Activated CD8-positive, alpha-beta memory T cell treated with anti-CD3 and anti-CD28 coated beads, Interleukin-2, amount 50 U/mL, for 24 hours (primary cell): ENCODE measurements around the gene GCA.

ENCODE experiments used
- DNase-seq: peaks from one replicate; pipeline ENCODE4 v3.0.0-alpha.2; 2020; ENCODE audit errors: extremely low read depth

GCA gene

DNA sequence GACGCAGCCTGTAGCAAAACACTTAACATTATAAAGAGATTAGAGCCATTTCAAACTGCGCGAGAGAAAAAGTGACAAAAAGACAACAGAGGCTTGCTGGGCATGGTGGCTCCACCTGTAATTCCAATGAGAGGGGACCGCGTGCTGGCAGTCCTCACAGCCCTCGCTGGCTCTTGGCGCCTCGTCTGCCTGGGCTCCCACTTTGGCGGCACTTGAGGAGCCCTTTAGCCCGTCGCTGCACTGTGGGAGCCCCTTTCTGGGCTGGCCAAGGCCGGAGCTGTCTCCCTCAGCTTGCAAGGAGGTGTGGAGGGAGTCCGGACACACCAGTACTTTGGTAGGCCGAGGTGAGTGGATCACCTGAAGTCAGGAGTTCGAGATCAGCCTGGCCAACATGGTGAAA lies 16.1 kb upstream of the GCA start:
- no peak for DNase-seq

DNA sequence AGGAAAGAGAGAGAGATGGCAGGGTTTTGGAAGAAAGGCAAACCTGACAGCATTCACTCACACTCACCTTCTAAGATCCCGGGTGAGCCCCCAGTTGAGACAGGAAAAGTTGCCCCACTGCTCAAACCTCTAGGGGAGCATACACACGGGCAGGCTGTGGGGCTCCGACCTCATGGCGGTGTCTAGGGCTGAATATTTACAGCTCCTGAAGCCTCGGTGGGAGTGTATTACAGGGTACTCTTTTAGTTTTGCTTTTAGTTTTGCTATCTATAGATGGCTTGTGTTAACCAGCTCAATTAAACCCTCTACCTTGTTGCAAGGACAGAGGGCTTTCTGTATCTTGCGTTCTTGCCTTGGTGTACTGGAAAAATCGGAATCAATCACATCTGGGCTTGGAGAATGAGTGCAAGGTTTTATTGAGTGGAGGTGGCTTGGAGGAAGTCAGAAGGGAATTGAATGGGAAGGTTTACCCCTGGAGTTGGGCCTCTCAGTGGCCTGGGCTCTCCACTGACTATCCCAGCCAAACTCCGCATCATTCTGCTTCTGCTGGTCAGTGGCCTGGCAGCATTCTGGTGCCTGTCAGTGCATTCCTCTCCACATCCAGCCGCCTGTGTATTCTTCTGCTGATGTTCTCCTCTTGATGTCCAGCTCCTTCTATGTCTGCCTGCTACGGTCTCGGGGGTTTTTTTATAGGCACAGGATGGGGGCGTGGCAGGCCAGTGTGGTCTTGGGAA lies 15.3 kb upstream of the GCA start:
- no peak for DNase-seq

DNA sequence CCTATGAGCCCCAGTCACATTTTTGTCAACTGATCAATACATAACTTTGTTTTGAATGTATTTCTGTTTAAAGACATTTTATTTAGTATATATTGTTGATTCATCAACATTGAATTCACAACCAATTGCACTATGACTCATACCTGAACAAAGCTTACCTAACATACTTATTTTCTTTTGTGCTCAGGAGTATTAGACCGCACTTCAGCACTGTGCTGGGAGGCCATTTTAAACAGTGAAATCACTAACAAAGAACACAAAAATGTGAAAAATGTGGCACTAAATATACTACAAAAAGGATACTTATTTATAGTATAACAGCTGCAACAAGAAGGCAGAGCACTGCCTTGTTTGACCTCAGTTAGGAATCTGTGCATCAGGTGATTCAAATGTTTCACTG lies 13.1 kb upstream of the GCA start:
- no peak for DNase-seq

DNA sequence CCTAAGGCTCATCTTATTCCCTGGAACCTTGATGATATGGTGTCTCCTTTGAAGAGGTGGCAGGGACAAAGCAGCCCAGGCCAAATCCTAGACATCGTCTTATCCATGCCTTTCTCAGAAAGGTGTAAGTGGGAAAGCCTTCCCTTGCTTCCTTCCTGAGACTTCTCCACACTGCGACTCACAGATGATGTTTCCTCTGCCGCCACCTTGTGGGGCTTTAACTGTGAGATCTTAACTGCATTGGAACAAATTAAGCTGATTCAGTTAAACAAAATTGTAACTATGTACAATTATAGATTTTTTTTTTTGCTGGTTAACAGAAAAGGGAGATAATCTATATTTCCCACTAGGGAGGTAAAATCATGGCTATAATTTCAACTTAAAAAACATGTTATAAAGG lies 10.0 kb upstream of the GCA start:
- no peak for DNase-seq

DNA sequence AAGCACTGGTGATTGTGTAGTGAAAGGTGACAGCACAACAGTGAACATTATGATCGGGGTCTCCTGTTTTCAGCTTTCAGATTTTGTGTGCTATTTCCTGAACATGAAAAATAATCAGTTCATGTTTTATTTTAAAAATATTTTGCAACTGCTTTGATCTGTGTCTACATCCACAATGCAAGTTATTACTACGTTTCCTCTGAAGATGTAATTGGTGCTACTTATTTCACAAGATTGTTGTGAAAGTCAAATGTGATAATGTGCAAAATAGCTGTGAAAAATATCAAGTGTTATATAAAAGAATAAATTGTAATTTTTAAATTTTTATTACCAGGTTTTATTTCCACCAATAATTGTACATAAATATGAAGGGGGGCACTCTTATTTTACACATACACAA lies 6.1 kb upstream of the GCA start:
- no peak for DNase-seq

DNA sequence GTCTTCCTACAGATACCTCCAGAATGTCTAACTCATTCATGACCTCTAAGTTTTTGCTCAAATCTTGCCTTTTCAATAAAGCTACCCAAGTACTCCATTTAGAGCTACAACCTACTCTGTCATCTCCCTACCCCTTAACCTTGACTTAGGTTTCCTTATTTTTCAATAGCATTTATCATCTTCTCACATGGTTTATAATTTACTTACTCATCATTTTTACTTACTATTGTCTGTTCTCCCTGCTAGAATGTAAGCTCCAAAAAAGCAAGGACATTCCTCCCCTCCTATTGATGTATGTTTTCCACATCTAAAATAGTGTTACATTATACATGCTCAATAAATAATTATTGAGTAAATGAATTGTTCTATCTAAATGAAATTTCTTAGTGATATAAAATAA lies 3.1 kb upstream of the GCA start:
- DNase-seq, result no peak

DNA sequence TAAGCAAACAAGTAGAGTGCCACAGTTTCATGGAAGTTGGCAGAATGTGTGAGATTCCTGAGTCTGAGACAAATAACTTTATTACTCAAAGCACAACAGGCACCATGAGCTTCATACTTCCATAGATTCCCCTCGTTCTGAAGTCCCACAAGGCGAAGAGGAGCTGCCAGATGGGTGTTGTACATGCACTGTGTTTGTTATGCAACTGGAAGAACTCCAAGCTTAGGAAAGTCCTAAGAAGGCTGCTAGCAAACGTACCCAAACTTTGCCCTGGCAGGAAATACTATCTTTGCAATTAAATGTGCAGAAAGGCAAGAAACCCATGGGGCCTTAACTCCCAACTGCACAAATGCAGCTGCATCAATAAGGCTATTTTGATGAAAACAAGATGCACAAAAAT lies 1.6 kb upstream of the GCA start:
- no peak for DNase-seq

DNA sequence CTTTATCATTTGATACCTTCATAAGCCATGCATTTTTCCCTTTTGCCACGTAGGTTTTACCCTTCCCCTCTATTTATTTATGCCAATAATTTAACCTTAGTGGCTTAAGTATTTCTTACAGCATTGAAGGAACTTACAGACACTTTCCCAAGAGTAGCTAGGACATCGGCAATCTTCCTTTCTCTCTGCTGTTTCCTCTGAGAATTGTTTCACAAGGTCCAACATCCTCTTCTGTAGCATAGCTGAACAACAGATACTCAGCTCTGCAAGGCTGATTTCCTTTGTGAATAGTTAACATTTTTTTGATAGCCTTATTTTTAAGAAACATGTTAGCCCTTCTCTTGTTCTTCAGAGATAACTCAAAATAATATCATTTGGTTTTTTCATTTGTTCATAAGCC lies 1.1 kb upstream of the GCA start:
- DNase-seq, result no peak

DNA sequence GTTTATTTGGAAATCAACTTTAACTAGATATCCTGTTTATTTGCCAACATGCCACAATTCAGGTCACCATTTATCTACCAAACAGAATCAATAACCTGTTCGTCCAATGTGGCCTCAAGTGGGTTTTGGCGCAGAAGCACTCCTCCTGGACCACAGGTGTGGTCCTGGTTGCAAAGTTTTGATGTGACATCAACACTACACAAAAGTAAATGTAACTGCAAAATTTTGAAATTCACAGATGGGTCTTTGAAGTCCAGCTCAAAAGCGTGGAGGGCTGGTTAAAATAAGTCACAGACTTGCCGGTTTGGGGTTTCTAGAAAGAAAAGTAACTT lies 474 bp upstream of the GCA start:
- no peak for DNase-seq

DNA sequence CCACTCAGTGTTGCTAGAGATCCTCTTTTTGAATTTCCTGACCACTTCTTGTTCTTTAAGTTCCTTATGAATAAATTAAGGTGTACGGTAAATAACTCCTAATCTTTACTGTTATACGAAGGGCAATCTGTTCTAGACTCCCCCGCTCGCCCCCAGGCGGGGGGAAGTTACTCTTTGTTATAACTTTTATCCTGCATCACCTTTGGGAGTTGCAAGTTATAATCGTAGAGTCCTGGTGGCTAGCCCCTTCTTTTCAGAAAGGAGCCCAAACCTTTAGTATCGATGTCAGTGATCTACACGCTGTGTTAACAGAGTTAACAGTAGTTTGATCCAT lies 652 bp downstream of the GCA start:
- DNase-seq, result no peak

DNA sequence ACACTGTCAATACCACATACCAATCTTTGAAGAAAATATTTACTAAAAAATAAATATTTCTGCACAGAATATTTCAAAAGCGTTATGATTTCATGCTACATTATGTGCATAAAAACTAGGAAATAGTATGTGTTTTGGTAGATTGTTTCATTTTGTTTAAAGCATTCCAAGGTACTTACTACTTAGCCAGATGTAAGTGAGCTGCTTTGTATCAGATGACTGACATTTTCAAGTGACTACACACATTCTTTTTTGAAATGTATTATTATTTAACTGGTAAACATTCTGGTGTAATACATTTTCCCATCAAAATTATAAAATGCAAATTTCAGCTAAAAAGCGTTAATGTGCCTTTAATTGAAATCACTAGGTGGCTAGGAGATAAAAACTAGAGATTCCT lies 21.5 kb downstream of the GCA start:
- DNase-seq, result no peak

DNA sequence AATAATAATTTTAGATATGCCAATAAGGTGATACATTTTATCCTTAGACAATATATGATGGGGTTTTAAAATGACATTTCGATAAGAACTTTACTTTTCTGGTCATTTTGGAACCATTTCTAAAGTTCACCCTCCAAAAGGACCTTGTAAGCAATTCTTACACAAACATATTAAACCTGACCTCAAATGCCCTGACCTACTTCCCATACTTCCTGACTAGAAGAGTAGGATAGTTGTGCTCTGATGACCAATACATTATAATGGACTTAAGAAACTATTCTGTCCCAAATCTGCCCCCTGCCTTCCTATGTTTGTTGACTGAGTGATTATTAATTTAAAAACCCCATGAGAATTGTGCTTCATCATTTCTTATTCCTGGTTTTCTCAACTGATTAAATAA lies 24.6 kb downstream of the GCA start:
- DNase-seq, result no peak

DNA sequence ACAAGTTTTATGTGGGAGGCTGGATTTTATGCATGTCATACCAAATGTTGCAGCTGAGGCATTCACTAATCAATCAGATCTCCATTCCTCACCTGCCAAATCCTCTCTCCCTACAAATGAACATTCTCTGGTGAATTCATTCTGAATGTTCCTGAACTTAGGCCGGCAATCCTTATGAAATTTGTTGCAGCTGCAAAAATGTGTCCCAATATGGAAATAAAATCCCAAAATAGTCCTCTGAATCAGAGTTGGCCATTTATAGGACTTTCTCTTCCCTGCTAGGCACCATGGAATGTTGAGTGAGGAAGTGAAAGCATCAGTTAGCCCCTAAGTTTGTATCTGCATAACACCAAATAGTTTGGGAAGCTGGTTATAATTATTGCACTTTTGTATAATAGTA lies 25.6 kb downstream of the GCA start:
- no peak for DNase-seq

DNA sequence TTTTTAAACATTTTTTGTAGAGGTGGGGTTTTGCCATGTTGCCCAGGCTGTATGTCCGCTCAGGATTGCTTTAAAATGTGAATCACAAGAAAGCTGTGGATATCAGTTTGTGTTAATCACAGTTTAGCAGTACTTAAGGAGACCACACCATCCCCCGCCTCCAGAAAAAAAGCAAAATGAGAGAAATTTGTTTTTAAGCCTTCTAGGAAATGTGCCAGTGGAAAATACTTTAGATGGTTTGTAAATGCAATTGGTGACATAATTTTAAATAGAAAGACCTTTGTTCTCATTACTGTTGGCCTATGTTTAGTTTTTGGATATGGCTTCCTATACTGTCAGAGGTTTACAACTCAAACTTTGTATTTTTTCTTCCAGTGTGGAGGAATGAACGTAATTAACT lies 27.0 kb downstream of the GCA start:
- no peak for DNase-seq

DNA sequence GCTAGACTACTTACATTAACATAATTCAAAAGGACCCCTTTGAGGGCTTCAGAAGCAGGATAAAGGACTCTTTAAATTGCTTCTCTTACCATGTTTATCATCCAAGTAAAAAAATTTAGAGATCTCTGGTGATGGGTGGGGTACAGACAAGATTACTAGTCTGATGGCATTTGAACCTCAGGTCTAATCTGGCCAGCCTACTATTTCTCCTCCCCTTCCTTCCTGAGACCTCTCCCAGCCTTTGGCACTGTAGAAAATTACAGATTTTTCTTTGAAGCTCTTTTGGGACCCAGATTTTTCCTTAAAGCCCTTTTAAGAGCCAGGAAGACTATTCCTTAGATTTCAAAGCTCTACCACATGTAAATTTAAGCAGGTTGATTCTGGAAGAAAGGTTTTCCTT lies 28.9 kb downstream of the GCA start:
- DNase-seq, result no peak

DNA sequence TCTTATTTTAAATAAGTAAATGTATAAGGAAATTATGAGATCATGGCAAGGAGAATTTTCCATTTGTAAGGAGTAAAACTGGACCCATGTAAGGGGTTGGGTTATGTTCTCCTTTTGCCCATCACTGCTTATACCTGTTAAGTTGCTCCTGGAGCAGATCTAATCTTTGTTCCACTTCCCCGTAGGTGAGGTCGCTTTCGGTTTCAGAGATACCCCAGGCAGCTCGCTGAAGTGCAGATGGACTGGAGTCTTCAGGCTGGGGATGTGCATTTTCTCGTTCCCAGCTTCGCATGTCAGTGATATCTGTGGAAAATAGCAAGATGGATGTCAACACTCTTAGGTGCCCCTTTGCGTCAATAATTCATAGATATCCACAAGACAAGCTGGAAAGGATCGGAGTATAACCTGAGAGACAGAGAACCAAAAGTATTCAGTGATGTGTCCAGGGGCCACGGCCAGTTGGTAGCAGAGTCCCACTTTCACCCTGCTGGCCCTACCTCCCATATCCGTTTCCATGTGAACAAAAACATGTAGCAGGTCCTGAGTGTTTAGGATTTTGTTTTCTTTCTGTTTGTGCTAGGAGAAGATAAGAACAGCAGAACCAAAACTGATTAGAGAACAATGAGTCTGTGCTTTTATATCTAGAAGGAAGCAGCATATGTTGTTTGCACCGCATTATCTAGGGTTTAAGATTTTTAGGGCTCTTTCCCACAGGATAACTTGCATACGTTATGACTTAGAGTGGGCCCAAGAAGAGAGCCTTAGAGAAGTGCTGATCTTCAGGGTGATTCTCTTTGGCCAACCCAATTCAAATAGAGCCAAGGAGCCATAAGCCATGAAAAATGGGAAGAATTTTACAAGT lies 36.0 kb downstream of the GCA start:
- no peak for DNase-seq

DNA sequence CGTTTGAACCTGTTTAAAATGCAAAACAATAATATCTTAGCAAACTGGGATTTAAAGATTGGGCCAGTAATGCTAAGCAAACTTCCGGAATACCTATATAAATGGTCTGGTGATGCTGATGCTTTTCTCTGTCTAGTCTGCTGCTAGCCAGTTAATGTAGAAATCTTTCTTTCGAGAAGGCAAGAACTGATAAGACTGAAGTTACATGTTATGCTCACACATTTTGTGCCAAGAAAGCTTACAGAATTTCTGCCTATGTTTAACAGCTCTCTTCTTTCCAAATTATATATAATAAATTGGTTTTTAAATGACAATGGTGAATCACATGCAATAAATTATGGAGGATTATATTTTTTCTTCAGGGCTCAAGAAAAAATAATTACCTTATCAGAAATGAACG lies 37.9 kb downstream of the GCA start:
- no peak for DNase-seq

DNA sequence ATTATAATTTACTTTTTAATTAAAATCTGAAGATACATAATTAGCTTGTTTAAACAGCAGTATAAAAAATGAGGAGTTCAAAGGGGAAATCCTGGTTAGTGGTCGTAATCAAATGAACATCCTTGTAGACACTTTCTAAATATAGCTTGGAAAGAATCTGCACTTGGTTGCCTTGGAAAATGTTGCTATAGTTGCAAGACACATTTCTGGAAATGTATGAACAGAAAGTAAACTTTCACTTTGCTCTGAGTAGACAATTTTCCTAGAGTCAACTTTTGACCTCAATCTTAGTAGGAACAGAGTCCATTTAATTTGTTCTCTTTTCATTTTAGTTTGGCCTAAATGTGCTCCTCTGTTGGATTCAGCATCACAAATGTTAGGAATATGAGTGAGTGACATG lies 38.3 kb downstream of the GCA start:
- no peak for DNase-seq

DNA sequence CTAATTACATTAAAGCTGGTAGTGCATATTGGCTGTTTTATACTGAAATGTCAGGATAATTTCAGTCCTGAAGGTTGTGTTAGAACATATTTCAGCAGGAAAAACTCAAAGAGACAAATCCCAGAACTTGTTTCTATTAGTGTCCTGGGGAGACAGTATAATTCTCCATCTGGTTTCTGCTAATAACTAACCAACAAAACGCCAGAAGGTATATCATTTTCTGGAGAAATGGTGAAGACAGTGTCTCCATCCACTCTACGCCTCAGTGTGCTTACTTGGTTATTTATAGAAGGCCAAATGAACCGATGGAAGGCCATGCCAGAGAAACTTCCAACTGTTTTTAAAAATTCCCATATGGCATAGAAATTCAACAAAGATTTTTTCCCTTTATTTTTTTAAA lies 41.6 kb downstream of the GCA start:
- no peak for DNase-seq

DNA sequence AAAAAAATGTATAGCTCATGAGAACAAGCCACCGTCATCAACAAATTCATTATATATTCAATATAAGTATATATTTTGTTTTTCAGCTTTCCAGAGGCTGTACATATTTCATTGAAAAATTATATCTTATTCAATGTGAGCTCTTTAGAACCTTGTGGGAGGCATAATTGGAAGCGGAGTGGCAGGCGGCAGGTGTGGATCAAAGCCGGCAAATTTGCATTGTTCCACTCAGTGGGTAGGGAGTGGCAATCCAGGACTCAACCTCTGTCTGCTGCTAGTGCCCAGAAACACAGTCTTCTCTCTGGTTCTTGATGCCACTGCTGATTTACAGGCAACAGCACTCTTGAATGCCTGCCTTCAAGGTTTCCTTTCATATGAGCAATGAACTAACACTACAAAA lies 46.9 kb downstream of the GCA start:
- DNase-seq, result no peak

DNA sequence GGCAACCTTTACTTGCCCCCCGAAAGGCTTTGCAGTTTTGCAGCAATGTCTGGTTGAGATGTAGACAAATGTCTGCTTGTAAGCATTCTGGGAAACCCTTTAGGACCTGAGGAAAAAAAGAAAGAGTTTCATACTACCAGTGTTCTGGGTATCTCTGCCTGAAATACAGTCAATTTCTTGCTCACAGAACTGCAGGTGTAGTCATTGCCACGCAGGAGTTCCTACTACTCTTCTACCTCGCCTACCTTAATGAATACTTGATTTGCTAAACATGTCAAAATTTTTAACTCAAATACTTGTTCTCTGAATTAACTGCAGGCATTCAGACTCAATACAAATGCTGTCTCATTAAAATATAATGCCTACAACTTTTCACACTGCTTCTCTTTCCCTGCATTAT lies 56.4 kb downstream of the GCA start:
- DNase-seq, result no peak

DNA sequence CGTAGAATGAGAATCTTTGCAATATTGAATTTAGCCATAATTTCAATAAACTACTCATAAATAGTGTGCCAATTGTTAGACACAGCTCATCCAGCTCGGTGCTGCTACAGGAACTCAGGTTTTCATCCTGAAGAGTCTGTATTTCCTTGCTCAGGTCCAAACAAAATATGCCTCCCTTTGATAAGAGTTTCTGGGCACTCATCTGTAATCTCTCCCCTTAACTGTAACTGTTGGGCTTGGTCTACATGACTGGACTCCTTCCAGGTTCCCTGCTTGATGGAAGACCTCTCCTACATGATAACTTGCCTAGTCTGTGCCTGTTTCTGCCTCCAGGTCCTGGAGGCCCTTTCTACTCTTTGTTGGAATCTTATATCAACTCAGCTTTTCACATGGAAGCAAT lies 57.9 kb downstream of the GCA start:
- no peak for DNase-seq

DNA sequence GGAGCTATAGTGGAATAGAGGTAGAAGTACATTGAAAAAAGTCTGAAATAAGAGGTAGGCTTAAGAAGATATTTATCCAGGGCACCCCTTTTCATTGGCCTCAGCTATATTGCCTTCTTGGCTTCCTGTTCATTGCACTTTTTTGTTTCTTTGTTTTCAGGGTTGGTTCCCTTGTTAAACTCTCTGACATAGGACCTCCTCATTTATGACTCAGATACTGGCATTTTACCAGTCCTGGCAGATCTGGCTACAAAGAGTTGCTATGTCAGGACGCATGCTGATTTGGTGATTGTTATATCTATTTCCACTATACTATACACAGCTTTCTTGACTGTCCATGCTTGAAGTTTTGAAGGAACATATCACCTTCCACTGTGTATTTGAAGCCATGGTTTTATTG lies 60.0 kb downstream of the GCA start:
- DNase-seq, result no peak
